Astrocyte (in vitro differentiated cells and primary cell): ENCODE data around the gene NXNL1. TPM values are rescaled to one million over a fixed set of nuclear protein-coding genes. Genes with fewer than 3 reads are reported as not detected.
A peak's percentile ranks its signal among the peaks of the same experiment; 100 is the strongest.

Source experiments
- DNase-seq: peaks from one replicate; pipeline ENCODE4 v3.0.0-alpha.2; 2010; ENCODE audit warnings: low read depth
- FAIRE-seq: peaks from 2 replicates; lab custom pipeline; 2011; peaks lifted over from hg19 to GRCh38; lab: Jason Lieb, UNC
- H2AFZ ChIP-seq: 2 replicates; pipeline ENCODE4 v1.6.0; 2012; ENCODE audit warnings: low read depth, low read length, inconsistent platforms
- H3K27ac ChIP-seq: 2 replicates; pipeline ENCODE4 v1.5.1; 2011; ENCODE audit warnings: low read depth, low read length, inconsistent platforms
- H3K27me3 ChIP-seq: 2 replicates; pipeline ENCODE4 v1.6.0; 2011; ENCODE audit warnings: low read length, inconsistent platforms; ENCODE audit not compliant: insufficient read depth
- H3K36me3 ChIP-seq: 2 replicates; pipeline ENCODE4 v1.5.1; 2011; ENCODE audit warnings: low read length, inconsistent platforms; ENCODE audit not compliant: insufficient read depth
- H3K4me1 ChIP-seq: 2 replicates; pipeline ENCODE4 v1.5.1; 2011; ENCODE audit warnings: low read length, inconsistent platforms; ENCODE audit not compliant: insufficient read depth
- H3K4me2 ChIP-seq: 2 replicates; pipeline ENCODE4 v1.6.0; 2012; ENCODE audit warnings: low read length, inconsistent platforms
- H3K4me3 ChIP-seq: 2 replicates; pipeline ENCODE4 v1.5.1; 2011; ENCODE audit warnings: low read depth, mild to moderate bottlenecking, low read length, inconsistent platforms; ENCODE audit not compliant: insufficient read depth
- H3K79me2 ChIP-seq: 2 replicates; pipeline ENCODE4 v1.6.0; 2012; ENCODE audit warnings: mild to moderate bottlenecking, low read length, inconsistent platforms; ENCODE audit not compliant: insufficient read depth
- H3K9ac ChIP-seq: 2 replicates; pipeline ENCODE4 v1.6.0; 2012; ENCODE audit warnings: mild to moderate bottlenecking, low read length, inconsistent platforms
- H3K9me3 ChIP-seq: 2 replicates; pipeline ENCODE4 v1.5.1; 2012; ENCODE audit warnings: low read depth, mild to moderate bottlenecking, low read length, inconsistent platforms; ENCODE audit not compliant: insufficient read depth
- H4K20me1 ChIP-seq: 2 replicates; pipeline ENCODE4 v1.6.0; 2012; ENCODE audit warnings: low read length, inconsistent platforms; ENCODE audit not compliant: insufficient read depth
- H3K27ac Mint-ChIP-seq: one replicate; pipeline ENCODE4 v1.8.0; 2021; ENCODE audit warnings: mild to moderate bottlenecking, mixed read lengths; ENCODE audit not compliant: unreplicated experiment
- H3K27me3 Mint-ChIP-seq: one replicate; pipeline ENCODE4 v1.8.0; 2021; ENCODE audit warnings: low read depth, mixed read lengths; ENCODE audit not compliant: unreplicated experiment
- H3K36me3 Mint-ChIP-seq: one replicate; pipeline ENCODE4 v1.8.0; 2021; ENCODE audit warnings: low read depth, mixed read lengths; ENCODE audit not compliant: unreplicated experiment
- H3K4me1 Mint-ChIP-seq: one replicate; pipeline ENCODE4 v1.8.0; 2021; ENCODE audit warnings: low read depth, mixed read lengths; ENCODE audit not compliant: unreplicated experiment
- H3K4me3 Mint-ChIP-seq: one replicate; pipeline ENCODE4 v1.8.0; 2021; ENCODE audit warnings: mild to moderate bottlenecking, moderate library complexity, mixed read lengths; ENCODE audit not compliant: unreplicated experiment
- H3K9me3 Mint-ChIP-seq: one replicate; pipeline ENCODE4 v1.8.0; 2021; ENCODE audit warnings: mild to moderate bottlenecking, mixed read lengths; ENCODE audit not compliant: unreplicated experiment
- EZH2 ChIP-seq: IDR thresholded peaks from 2 replicates; pipeline ENCODE4 v1.6.1; 2012; ENCODE audit warnings: mild to moderate bottlenecking, low read length, inconsistent platforms; ENCODE audit not compliant: insufficient read depth
- total RNA-seq: library from RNA; stranded (reverse); gene quantifications from 2 replicates; pipeline ENCODE4 v1.2.1, GENCODE V29; 2021
- TF ChIP-seq, protein P1 (sequence below): IDR thresholded peaks from 2 replicates; pipeline ENCODE4 v1.5.1; 2011; ENCODE audit warnings: low read depth, mild to moderate bottlenecking, inconsistent platforms, low read length, moderate library complexity; ENCODE audit not compliant: insufficient read depth

The NXNL1 gene
- total RNA-seq, 1 donor from 2014 or later: not detected

DNA sequence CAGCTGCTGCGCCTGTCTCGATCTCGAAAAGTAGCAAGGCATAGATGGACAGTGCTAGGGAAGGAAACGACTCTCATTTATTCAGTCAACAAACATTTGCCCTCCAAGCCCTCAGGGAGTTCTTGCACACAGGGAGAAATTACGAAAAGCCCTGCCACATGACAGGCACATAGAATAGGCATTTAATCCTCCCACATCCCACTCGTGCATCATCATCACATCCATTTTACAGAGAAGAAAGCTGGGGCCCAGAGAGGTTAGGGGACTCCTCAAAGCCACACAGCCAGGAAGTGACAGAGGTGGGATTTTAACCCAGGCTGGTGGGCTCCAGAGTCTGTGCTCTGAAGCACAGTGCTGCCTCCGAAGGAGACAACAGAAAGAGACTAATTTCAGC is 23.9 kb downstream of the NXNL1 start:
- Histone ChIP-seq H3K4me2 (no peak overlapping the region), H3K79me2 (no peaks in the 10 kb centered on the region), H3K9me3 (peaks cover 2% of the 10 kb centered on the region), H3K27ac (no peak overlapping the region), H3K36me3 (no peaks in the 10 kb centered on the region), H4K20me1 (no peaks in the 10 kb centered on the region), H3K9ac (no peak overlapping the region), H2AFZ (no peak overlapping the region), H3K4me1 (no peaks in the 10 kb centered on the region), H3K27me3 (peaks cover 2% of the 10 kb centered on the region), H3K4me3 (no peak overlapping the region)
- TF ChIP-seq, protein P1, sequence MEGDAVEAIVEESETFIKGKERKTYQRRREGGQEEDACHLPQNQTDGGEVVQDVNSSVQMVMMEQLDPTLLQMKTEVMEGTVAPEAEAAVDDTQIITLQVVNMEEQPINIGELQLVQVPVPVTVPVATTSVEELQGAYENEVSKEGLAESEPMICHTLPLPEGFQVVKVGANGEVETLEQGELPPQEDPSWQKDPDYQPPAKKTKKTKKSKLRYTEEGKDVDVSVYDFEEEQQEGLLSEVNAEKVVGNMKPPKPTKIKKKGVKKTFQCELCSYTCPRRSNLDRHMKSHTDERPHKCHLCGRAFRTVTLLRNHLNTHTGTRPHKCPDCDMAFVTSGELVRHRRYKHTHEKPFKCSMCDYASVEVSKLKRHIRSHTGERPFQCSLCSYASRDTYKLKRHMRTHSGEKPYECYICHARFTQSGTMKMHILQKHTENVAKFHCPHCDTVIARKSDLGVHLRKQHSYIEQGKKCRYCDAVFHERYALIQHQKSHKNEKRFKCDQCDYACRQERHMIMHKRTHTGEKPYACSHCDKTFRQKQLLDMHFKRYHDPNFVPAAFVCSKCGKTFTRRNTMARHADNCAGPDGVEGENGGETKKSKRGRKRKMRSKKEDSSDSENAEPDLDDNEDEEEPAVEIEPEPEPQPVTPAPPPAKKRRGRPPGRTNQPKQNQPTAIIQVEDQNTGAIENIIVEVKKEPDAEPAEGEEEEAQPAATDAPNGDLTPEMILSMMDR: no peak
- no peak for TF ChIP-seq EZH2
- Mint-ChIP-seq H3K36me3 (peaks cover 3% of the 10 kb centered on the region), H3K27me3 (peaks cover 6% of the 10 kb centered on the region), H3K9me3 (no peaks in the 10 kb centered on the region), H3K4me3 (no peak overlapping the region), H3K27ac (peak overlapping the region; percentile 26), H3K4me1 (peaks cover 5% of the 10 kb centered on the region)
- FAIRE-seq (no peak), DNase-seq (no peak)

GRCh38 chr19:17436094-17436873 is 24.4 kb downstream of the NXNL1 start:
- FAIRE-seq: no peak
- Histone ChIP-seq H3K27ac (no peak overlapping the region), H3K79me2 (no peaks in the 10 kb centered on the region), H3K9me3 (peaks cover 2% of the 10 kb centered on the region), H4K20me1 (no peaks in the 10 kb centered on the region), H3K4me3 (no peak overlapping the region), H3K4me1 (no peaks in the 10 kb centered on the region), H3K9ac (no peak overlapping the region), H2AFZ (no peak overlapping the region), H3K36me3 (no peaks in the 10 kb centered on the region), H3K27me3 (peaks cover 2% of the 10 kb centered on the region), H3K4me2 (no peak overlapping the region)
- H3K36me3 Mint-ChIP-seq: no peaks in the 10 kb centered on the region
- H3K4me3 Mint-ChIP-seq: no peak overlapping the region
- no peaks in the 10 kb centered on the region for H3K4me1 Mint-ChIP-seq
- TF ChIP-seq EZH2: no peak
- TF ChIP-seq, protein P1: no peak
- H3K27ac Mint-ChIP-seq: no peak overlapping the region
- DNase-seq: no peak
- peaks cover 6% of the 10 kb centered on the region for H3K27me3 Mint-ChIP-seq
- no peaks in the 10 kb centered on the region for H3K9me3 Mint-ChIP-seq

GRCh38 chr19:17435218-17435617 is 25.5 kb downstream of the NXNL1 start:
- peaks cover 6% of the 10 kb centered on the region for H3K27me3 Mint-ChIP-seq
- Histone ChIP-seq H3K27me3 (peaks cover 2% of the 10 kb centered on the region), H2AFZ (no peak overlapping the region), H3K36me3 (no peaks in the 10 kb centered on the region), H3K4me1 (no peaks in the 10 kb centered on the region), H3K4me2 (no peak overlapping the region), H3K27ac (no peak overlapping the region), H3K4me3 (no peak overlapping the region), H3K79me2 (no peaks in the 10 kb centered on the region), H4K20me1 (no peaks in the 10 kb centered on the region), H3K9me3 (peaks cover 2% of the 10 kb centered on the region), H3K9ac (no peak overlapping the region)
- no peak overlapping the region for H3K4me3 Mint-ChIP-seq
- H3K36me3 Mint-ChIP-seq: no peaks in the 10 kb centered on the region
- FAIRE-seq (no peak), DNase-seq (no peak)
- no peak overlapping the region for H3K27ac Mint-ChIP-seq
- TF ChIP-seq, protein P1: no peak
- no peak for TF ChIP-seq EZH2
- H3K4me1 Mint-ChIP-seq: no peaks in the 10 kb centered on the region
- no peaks in the 10 kb centered on the region for H3K9me3 Mint-ChIP-seq
